Lung (tissue), 12 donors: ENCODE measurements around the gene WWTR1. TPM values are rescaled to one million over a fixed set of nuclear protein-coding genes. Genes with fewer than 3 reads are reported as not detected.

Experiments
- ATAC-seq: fragments of 200-7000 bp; cut with Tn5 transposase; one replicate; pipeline ENCODE4 v1.9.1; 2020; ENCODE audit warnings: moderate number of reproducible peaks; ENCODE audit not compliant: insufficient read depth, low FRiP score
- DNase-seq, 3 donors: peaks; one replicate each; pipeline ENCODE4 v3.0.0-alpha.2; 2013 to 2017
- H3K27ac ChIP-seq, 2 donors: one replicate each; pipeline ENCODE4 v1.5.1; 2013; ENCODE audit warnings: mild to moderate bottlenecking in 2 of 2, moderate library complexity in 2 of 2, control low read depth in 1 of 2, inconsistent platforms in 1 of 2, low read depth in 1 of 2, low read length in 1 of 2
- H3K27me3 ChIP-seq, 3 donors: one replicate each; pipeline ENCODE4 v1.5.1; 2013; ENCODE audit warnings: low read length in 2 of 3; ENCODE audit not compliant: control insufficient read depth in 3 of 3, insufficient read depth in 3 of 3
- H3K36me3 ChIP-seq, 4 donors: one replicate each; pipeline ENCODE4 v1.5.1; 2013; ENCODE audit warnings: low read length in 4 of 4, mild to moderate bottlenecking in 1 of 4, moderate library complexity in 1 of 4; ENCODE audit not compliant: control insufficient read depth in 4 of 4, insufficient read depth in 4 of 4
- H3K4me1 ChIP-seq, 5 donors: one replicate each; pipeline ENCODE4 v1.5.1; 2013; ENCODE audit warnings: low read length in 5 of 5, mild to moderate bottlenecking in 2 of 5, moderate library complexity in 1 of 5; ENCODE audit not compliant: control insufficient read depth in 5 of 5, insufficient read depth in 5 of 5
- H3K4me3 ChIP-seq: one replicate; pipeline ENCODE4 v1.5.1; 2013; ENCODE audit warnings: mild to moderate bottlenecking, control low read depth, moderate library complexity
- H3K9ac ChIP-seq, 2 donors: one replicate each; pipeline ENCODE4 v1.5.1; 2013; ENCODE audit warnings: low read length in 2 of 2, control low read depth in 1 of 2; ENCODE audit not compliant: insufficient read depth in 1 of 2
- H3K9me3 ChIP-seq, 4 donors: one replicate each; pipeline ENCODE4 v1.5.1; 2013; ENCODE audit warnings: low read length in 3 of 4, mild to moderate bottlenecking in 1 of 4, moderate library complexity in 1 of 4; ENCODE audit not compliant: control insufficient read depth in 4 of 4, insufficient read depth in 3 of 4
- WGBS, 2 donors: extraction: QIAGEN DNeasy Blood & Tissue Kit; methylation state at CpG; one replicate each; pipeline ENCODE4 v1.1.7; 2013; 5-methylcytosine and 5-hydroxymethylcytosine counted together
- polyA plus RNA-seq, 2 donors: library from polyadenylated mRNA; stranded (reverse); fragments of 200-250 nt; gene quantifications; one replicate each; pipeline ENCODE4 v1.2.1, GENCODE V29; 2013
- total RNA-seq, 2 donors: library from RNA; depleted of rRNA in 1 of 2; stranded (reverse); fragments of >200 nt in 1 of 2; gene quantifications; one replicate each; pipeline ENCODE4 v1.2.1, GENCODE V29; 2014 to 2021
- TF ChIP-seq, protein P1 (sequence below): IDR thresholded peaks from 2 replicates; pipeline ENCODE4 v1.5.1; 2012; ENCODE audit warnings: mild to moderate bottlenecking; ENCODE audit errors: control extremely low read depth, extremely low read depth
- donor health status: control.
- donor health status: control.
- donor health status: Bipolar disorder and iron deficiency.
- donor health status: healthy.
- donor health status: DM: yes; HTN: yes; CAD: no.

WWTR1 gene
- total and polyA plus RNA-seq, 4 donors, result 29.3 to 186 (median 63.4) TPM

- TF ChIP-seq, protein P1, sequence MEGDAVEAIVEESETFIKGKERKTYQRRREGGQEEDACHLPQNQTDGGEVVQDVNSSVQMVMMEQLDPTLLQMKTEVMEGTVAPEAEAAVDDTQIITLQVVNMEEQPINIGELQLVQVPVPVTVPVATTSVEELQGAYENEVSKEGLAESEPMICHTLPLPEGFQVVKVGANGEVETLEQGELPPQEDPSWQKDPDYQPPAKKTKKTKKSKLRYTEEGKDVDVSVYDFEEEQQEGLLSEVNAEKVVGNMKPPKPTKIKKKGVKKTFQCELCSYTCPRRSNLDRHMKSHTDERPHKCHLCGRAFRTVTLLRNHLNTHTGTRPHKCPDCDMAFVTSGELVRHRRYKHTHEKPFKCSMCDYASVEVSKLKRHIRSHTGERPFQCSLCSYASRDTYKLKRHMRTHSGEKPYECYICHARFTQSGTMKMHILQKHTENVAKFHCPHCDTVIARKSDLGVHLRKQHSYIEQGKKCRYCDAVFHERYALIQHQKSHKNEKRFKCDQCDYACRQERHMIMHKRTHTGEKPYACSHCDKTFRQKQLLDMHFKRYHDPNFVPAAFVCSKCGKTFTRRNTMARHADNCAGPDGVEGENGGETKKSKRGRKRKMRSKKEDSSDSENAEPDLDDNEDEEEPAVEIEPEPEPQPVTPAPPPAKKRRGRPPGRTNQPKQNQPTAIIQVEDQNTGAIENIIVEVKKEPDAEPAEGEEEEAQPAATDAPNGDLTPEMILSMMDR, result no peak
- no peaks in the 10 kb centered on the region for H3K27me3 ChIP-seq
- H3K4me3 ChIP-seq, result no peak overlapping the region
- WGBS, 2 donors, result 56 to 65% methylated on average over 6 of the region's 6 CpGs
- H3K9ac ChIP-seq, result no peak overlapping the region
- no peaks in the 10 kb centered on the region for H3K9me3 ChIP-seq
- no peak for ATAC-seq
- DNase-seq, result peak; percentile 28 to 39 (median 38)
- no peaks in the 10 kb centered on the region for H3K36me3 ChIP-seq
- peaks cover 0 to 23% (median 8%) of the 10 kb centered on the region in 5 donors for H3K4me1 ChIP-seq
- H3K27ac ChIP-seq, result peak overlapping the region in 1 of 2 donors; percentile 2
Measured at GRCh38 chr3:149610351-149611105, 47.3 kb downstream of the WWTR1 start.

GRCh38 chr3:149609595-149609994, 48.2 kb downstream of the WWTR1 start:
- WGBS, 2 donors, result 42 to 55% methylated on average over 4 of the region's 4 CpGs
- TF ChIP-seq, protein P1, result no peak
- Histone ChIP-seq H3K4me1 (peaks cover 5 to 23% (median 8%) of the 10 kb centered on the region in 5 donors), H3K9me3 (no peaks in the 10 kb centered on the region), H3K27ac (no peak overlapping the region), H3K36me3 (peaks cover 0 to 2% (median under 1%) of the 10 kb centered on the region in 4 donors), H3K4me3 (no peak overlapping the region), H3K9ac (no peak overlapping the region), H3K27me3 (no peaks in the 10 kb centered on the region)
- DNase-seq (no peak), ATAC-seq (no peak)

DNA sequence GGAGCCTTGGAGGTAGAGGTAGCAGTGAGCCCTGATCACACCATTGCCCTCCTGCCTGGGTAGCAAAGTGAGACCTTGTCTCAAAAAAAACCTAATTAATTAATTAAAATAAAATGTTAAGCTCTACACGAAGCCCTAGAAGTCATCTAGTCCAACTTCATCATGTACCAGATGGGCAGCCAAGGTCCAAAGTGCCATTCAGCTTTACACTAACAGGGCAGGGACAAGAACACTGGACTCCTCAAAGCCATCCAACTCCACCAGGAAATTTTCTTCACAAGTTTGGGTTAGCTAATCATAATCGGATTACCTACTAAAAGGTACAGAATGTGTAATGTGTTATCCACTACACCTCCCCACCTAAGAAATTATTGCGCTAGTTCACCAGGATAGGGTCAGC, 48.8 kb downstream of the WWTR1 start:
- Histone ChIP-seq H3K36me3 (peaks cover 0 to 4% (median 1%) of the 10 kb centered on the region in 4 donors), H3K9me3 (no peaks in the 10 kb centered on the region), H3K4me1 (peaks cover 10 to 23% (median 14%) of the 10 kb centered on the region in 5 donors), H3K27me3 (no peaks in the 10 kb centered on the region), H3K4me3 (no peak overlapping the region), H3K9ac (no peak overlapping the region), H3K27ac (peak overlapping the region in 1 of 2 donors; percentile 31)
- TF ChIP-seq, protein P1, result no peak
- 83 to 94% methylated on average over 3 of the region's 3 CpGs for WGBS, 2 donors
- no peak for DNase-seq
- no peak for ATAC-seq
